WTC11 (cell line): ENCODE data around the gene FASTK. TPM values are rescaled to one million over a fixed set of nuclear protein-coding genes. Genes with fewer than 3 reads are reported as not detected.

Experiments used
- ATAC-seq: fragments of 200-7000 bp; cut with Tn5 transposase; 2 replicates; pipeline ENCODE4 v1.10.0; 2021; ENCODE audit warnings: mild to moderate bottlenecking, moderate library complexity
- CTCF ChIA-PET: fragments of 300-600 bp; sonication (Branson Sonifier 250); formaldehyde crosslinking; loops from one replicate; lab custom pipeline; 2021; ENCODE audit warnings: antibody characterized with exemption; lab: Charles Lee
- POLR2A ChIA-PET: fragments of 350-600 bp; sonication (Branson Sonifier 250); formaldehyde crosslinking; loops from one replicate; lab custom pipeline; 2021; ENCODE audit warnings: antibody characterized with exemption; lab: Charles Lee
- DNase-seq: peaks from one replicate; pipeline ENCODE4 v3.0.0; 2021; ENCODE audit warnings: low spot score
- H3K27ac Mint-ChIP-seq: 2 replicates; pipeline ENCODE4 v1.8.0; 2021; ENCODE audit warnings: mixed read lengths
- H3K27me3 Mint-ChIP-seq: 2 replicates; pipeline ENCODE4 v1.8.0; 2021; ENCODE audit warnings: low read depth, mild to moderate bottlenecking, moderate library complexity, mixed read lengths
- H3K36me3 Mint-ChIP-seq: 2 replicates; pipeline ENCODE4 v1.8.0; 2021; ENCODE audit warnings: mixed read lengths
- H3K4me1 Mint-ChIP-seq: 2 replicates; pipeline ENCODE4 v1.8.0; 2022; ENCODE audit warnings: mixed read lengths
- H3K4me3 Mint-ChIP-seq: 2 replicates; pipeline ENCODE4 v1.8.0; 2021; ENCODE audit warnings: mild to moderate bottlenecking, moderate library complexity, mixed read lengths
- H3K9me3 Mint-ChIP-seq: 2 replicates; pipeline ENCODE4 v1.8.0; 2021; ENCODE audit warnings: mixed read lengths
- AR ChIP-seq: fragments of 250-450 bp; sonication (Bioruptor Pico); IDR thresholded peaks from 2 replicates; pipeline ENCODE4 v1.9.0; 2021; ENCODE audit warnings: mild to moderate bottlenecking
- ETV6 ChIP-seq: sonication (generic); formaldehyde crosslinking; IDR thresholded peaks from 2 replicates; pipeline ENCODE4 v1.8.1; 2022; ENCODE audit warnings: mild to moderate bottlenecking, missing genetic modification reagents
- GTF2I ChIP-seq: fragments of 250-450 bp; sonication (Bioruptor Pico); conservative IDR thresholded peaks from 2 replicates; pipeline ENCODE4 v1.4.0; 2021; ENCODE audit warnings: mild to moderate bottlenecking
- HMGA2 ChIP-seq: fragments of 250-450 bp; sonication (Bioruptor Pico); IDR thresholded peaks from 2 replicates; pipeline ENCODE4 v1.4.0; 2021; ENCODE audit warnings: mild to moderate bottlenecking, moderate library complexity
- IRF2 ChIP-seq: sonication (generic); formaldehyde crosslinking; IDR thresholded peaks from 2 replicates; pipeline ENCODE4 v1.8.0; 2022; ENCODE audit warnings: low read depth, missing genetic modification reagents, borderline replicate concordance
- JUN ChIP-seq: sonication (generic); formaldehyde crosslinking; IDR thresholded peaks from 2 replicates; pipeline ENCODE4 v1.8.0; 2023; ENCODE audit warnings: mild to moderate bottlenecking, missing genetic modification reagents
- MXD4 ChIP-seq: fragments of 250-450 bp; sonication (Bioruptor Pico); IDR thresholded peaks from 2 replicates; pipeline ENCODE4 v1.8.0; 2021; ENCODE audit warnings: mild to moderate bottlenecking, moderate library complexity, borderline replicate concordance
- NFYB ChIP-seq: sonication (generic); formaldehyde crosslinking; conservative IDR thresholded peaks from 2 replicates; pipeline ENCODE4 v1.8.0; 2022; ENCODE audit warnings: low read depth, missing genetic modification reagents
- PREB ChIP-seq: sonication (generic); formaldehyde crosslinking; IDR thresholded peaks from 2 replicates; pipeline ENCODE4 v1.8.1; 2022; ENCODE audit warnings: mild to moderate bottlenecking, missing genetic modification reagents, moderate library complexity, borderline replicate concordance
- SOX15 ChIP-seq: fragments of 250-450 bp; sonication (Bioruptor Pico); IDR thresholded peaks from 2 replicates; pipeline ENCODE4 v1.9.0; 2021; ENCODE audit warnings: mild to moderate bottlenecking
- SP1 ChIP-seq: sonication (generic); formaldehyde crosslinking; conservative IDR thresholded peaks from 2 replicates; pipeline ENCODE4 v1.8.1; 2022; ENCODE audit warnings: missing genetic modification reagents
- TCF7 ChIP-seq: sonication (generic); formaldehyde crosslinking; IDR thresholded peaks from 2 replicates; pipeline ENCODE4 v1.8.0; 2022; ENCODE audit warnings: mild to moderate bottlenecking, low read depth, missing genetic modification reagents, moderate library complexity
- USF2 ChIP-seq: sonication (generic); formaldehyde crosslinking; IDR thresholded peaks from 2 replicates; pipeline ENCODE4 v1.8.1; 2023; ENCODE audit warnings: mild to moderate bottlenecking, missing genetic modification reagents, moderate library complexity
- ZBTB43 ChIP-seq: sonication (generic); formaldehyde crosslinking; IDR thresholded peaks from 2 replicates; pipeline ENCODE4 v1.8.1; 2023; ENCODE audit warnings: mild to moderate bottlenecking, missing genetic modification reagents
- ZNF138 ChIP-seq: sonication (generic); formaldehyde crosslinking; conservative IDR thresholded peaks from 2 replicates; pipeline ENCODE4 v1.8.1; 2022; ENCODE audit warnings: mild to moderate bottlenecking, moderate library complexity, missing genetic modification reagents
- total RNA-seq: library from RNA; stranded (reverse); gene quantifications from 3 replicates; pipeline ENCODE4 v1.2.3, GENCODE V29; 2021
- TF ChIP-seq, protein P1 (sequence below): sonication (generic); formaldehyde crosslinking; IDR thresholded peaks from 2 replicates; pipeline ENCODE4 v1.8.1; 2022; ENCODE audit warnings: mild to moderate bottlenecking, moderate library complexity, missing genetic modification reagents
- TF ChIP-seq, protein P2 (sequence below): sonication (generic); formaldehyde crosslinking; IDR thresholded peaks from 2 replicates; pipeline ENCODE4 v1.8.1; 2022; ENCODE audit warnings: low read depth, mild to moderate bottlenecking, moderate library complexity, missing genetic modification reagents, borderline replicate concordance

Gene FASTK
- total RNA-seq, 1 experiment from 2014 or later = 70.2 TPM

DNA sequence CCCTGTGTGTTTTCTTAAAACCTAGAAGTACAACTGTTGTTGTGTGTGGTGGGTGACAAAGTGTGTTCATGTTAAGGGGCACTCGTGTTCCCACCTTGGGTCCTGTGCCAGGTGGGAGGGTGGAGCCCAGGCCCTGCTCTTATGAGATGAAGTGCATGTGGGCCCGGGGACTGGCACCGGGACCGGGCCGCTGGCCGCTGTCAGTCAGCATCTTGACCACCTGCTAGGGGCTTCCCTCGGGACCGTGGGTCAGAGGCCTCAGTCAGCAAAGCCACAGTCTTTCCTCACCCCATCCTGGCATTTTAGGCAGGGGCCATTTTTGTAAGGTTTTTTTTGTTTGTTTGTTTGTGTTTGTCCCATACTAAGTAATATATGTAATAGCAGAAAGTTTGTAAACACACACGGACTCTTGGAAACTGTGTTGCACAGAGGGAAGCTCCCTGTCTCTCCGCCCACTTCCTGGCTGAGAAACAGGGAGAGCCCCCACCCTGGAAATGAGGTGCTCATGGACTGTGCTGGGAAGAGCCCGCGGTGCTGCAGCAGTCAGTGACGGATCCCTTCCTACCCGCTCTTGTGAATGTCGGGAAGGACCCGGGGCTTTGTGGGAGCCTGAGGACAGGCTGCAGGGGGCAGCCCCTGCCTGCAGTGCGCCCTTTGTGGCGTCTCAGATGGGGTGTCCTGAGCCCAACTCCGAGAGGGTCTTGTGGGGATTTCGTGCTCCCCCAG is 19.0 kb upstream of the FASTK start:
- DNase-seq = no peak
- no peak for TF ChIP-seq JUN (CRISPR knock-in tag)
- TF ChIP-seq, protein P1, sequence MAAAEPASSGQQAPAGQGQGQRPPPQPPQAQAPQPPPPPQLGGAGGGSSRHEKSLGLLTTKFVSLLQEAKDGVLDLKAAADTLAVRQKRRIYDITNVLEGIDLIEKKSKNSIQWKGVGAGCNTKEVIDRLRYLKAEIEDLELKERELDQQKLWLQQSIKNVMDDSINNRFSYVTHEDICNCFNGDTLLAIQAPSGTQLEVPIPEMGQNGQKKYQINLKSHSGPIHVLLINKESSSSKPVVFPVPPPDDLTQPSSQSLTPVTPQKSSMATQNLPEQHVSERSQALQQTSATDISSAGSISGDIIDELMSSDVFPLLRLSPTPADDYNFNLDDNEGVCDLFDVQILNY = no peak
- TF ChIP-seq SP1 = no peak
- no peak for TF ChIP-seq PREB (CRISPR knock-in tag)
- TF ChIP-seq ZNF138 (CRISPR knock-in tag) = no peak
- no peak for TF ChIP-seq NFYB (CRISPR knock-in tag)
- no peak for TF ChIP-seq AR (CRISPR knock-in tag)
- TF ChIP-seq ZBTB43 (CRISPR knock-in tag) = no peak
- TF ChIP-seq TCF7 (CRISPR knock-in tag) = no peak
- TF ChIP-seq SOX15 (CRISPR knock-in tag) = no peak
- TF ChIP-seq MXD4 = no peak
- TF ChIP-seq, protein P2, sequence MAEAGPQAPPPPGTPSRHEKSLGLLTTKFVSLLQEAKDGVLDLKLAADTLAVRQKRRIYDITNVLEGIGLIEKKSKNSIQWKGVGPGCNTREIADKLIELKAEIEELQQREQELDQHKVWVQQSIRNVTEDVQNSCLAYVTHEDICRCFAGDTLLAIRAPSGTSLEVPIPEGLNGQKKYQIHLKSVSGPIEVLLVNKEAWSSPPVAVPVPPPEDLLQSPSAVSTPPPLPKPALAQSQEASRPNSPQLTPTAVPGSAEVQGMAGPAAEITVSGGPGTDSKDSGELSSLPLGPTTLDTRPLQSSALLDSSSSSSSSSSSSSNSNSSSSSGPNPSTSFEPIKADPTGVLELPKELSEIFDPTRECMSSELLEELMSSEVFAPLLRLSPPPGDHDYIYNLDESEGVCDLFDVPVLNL (CRISPR knock-in tag) = no peak
- TF ChIP-seq ETV6 (CRISPR knock-in tag) = no peak
- TF ChIP-seq HMGA2 (CRISPR knock-in tag) = no peak
- no peak for TF ChIP-seq GTF2I (CRISPR knock-in tag)
- no peak for TF ChIP-seq USF2 (CRISPR knock-in tag)
- no peak for TF ChIP-seq IRF2 (CRISPR knock-in tag)
- peaks cover 9% of the 10 kb centered on the region for H3K36me3 Mint-ChIP-seq
- ATAC-seq = no peak; the same call in 1 of the 2 replicates
- H3K27me3 Mint-ChIP-seq = no peaks in the 10 kb centered on the region
- ChIA-PET POLR2A (no interaction called here), CTCF (interaction anchor here (1.2 to 1.3 kb wide), 2 partner anchors 11 to 16 kb away, joined by 3 to 4 read pairs; no protein-coding TSS in a partner anchor)
- peaks cover 39% of the 10 kb centered on the region for H3K4me1 Mint-ChIP-seq
- no peak overlapping the region for H3K4me3 Mint-ChIP-seq
- H3K27ac Mint-ChIP-seq = no peak overlapping the region; the same call in 1 of the 2 replicates
- no peaks in the 10 kb centered on the region for H3K9me3 Mint-ChIP-seq
